ENCODE data around the gene S100A11.

The S100A11 gene

GRCh38 chr1:152039461-152039860 is 2.7 kb upstream of the S100A11 start:
- DNase-seq: no peak

GRCh38 chr1:152038871-152039270 is 2.1 kb upstream of the S100A11 start:
- no peak for DNase-seq

DNA sequence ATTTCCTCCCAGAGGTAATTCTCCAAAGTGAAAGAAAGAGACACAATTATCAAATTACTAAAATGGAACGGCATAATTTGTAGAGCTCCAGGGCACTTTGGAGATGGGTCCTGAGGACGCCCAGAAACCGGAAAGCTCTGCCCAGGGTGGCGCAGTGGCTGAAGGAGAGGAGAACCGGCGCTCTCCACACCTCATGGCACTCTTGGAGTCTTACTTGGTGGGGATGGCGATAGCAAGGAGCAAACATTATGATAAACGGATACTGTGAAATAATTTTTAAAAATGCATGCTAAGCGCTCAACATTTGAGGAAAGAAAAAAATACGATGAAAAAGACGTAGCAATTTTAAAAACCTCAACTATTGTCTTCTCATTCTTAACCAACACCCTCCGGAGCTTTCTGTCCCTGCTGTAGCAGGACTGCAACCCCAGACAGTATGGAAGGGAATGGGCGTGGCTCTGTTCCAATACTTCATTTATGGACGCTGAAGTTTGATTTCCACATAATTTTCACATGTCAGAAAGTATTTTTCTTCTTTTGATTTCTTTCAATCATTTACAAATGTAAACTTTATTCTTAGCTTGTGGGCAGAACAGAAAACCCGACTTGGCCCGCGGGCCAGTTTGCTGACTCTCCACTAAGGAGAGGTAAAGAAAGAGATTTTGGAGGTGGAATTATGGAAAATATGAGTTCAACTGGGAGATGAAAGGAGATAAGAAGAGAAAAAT is 1.1 kb downstream of the S100A11 start:
- peak; percentile 36 for DNase-seq

DNA sequence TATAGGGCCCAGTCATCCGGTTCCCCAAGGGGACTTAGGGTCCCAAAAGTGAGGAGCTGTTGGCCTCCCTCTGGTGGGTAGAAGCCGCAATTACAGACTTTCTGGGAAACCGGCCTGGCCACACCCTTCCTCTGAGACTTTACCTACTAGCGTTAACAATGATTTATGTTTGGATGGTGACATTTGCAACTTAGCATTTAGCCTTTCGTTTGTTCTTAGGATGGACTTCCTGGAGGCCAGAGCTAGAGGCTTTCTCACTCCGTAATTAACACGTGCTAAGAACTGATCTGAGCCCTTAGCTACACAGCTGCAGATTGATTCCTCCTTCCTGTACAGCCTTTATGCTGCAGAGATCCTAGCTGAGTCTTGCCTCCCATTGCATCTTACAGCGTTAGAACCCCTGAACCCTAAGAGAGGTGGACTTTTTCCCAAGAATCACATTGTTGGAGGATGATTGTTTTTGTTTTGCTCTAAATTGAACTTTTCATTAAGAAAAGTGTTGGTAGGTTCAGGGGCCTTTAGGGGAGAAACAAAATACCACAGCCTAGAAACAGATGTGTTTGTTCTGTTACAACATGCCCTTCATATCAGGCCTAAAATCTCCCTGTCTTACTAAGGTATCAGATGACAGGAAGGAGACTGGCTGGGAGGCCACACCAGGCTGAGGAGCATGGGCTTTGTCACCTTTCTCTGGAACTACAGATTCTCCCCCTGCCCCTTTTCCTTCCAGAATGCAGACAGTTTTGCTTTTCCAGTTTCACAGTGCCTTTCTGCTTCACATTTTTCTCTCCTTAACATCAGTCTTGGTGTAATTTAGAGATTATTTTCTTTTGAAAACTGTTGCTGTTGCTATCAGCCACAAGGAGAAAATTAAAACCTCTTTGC is 1.9 kb downstream of the S100A11 start:
- peak; percentile 82 for DNase-seq

GRCh38 chr1:152034324-152034653 is 2.5 kb downstream of the S100A11 start:
- DNase-seq: no peak

DNA sequence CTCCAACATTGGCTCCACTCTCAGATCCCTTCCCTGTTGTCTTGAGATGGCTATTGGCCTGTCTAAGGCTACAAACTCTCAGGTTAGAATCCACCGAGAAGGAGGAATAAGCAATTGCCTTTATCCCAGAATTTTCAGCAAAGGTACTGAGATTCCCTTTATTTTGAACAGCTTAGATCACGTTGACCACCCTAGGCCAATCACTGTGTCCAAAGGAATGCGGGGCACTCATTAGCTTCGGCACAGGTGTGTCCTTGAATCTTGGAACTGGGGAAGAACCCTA is 6.9 kb downstream of the S100A11 start:
- DNase-seq: no peak

GRCh38 chr1:152029144-152029928 is 7.5 kb downstream of the S100A11 start:
- DNase-seq: peak; percentile 83

DNA sequence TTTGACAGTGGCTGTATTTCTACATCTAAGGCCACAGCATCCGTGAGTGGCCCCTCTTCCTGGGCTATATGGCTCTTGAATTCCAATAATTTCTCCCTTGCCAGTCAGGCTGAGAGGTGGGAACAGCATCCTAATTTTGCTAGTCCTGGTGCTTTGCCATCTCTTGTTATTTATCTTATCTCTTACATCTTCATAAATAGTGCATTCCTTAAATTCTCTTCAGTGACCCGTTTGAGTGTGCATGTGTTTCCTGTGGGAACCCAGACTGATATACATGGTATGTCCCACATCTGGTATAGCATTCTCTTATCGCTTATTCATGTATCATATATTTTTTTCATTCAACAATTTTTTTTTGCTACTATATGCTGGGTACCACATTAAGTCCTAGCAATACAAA is 9.9 kb downstream of the S100A11 start:
- peak; percentile 72 for DNase-seq

DNA sequence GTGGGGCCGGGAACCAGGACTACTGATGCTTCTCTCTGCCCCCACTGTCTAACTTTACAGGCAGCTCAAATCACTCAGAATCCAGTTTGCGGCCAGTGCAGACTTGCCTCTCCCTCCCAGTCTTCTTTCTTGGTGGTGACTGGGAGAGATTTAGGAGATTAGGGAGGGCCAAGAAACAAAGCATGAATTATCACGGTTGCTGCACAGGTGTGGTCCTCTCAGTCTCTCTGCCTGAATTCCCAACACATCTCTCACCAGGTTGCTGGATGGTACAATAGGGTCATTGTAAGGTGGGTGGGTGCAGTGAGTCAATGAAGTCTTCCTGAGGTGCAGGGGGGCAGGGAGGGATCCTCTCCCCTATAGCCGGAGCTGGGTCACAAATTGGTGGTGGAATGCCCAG is 12.6 kb downstream of the S100A11 start:
- no peak for DNase-seq

- DNase-seq: no peak
Measured at GRCh38 chr1:152023221-152023620, 13.6 kb downstream of the S100A11 start.

GRCh38 chr1:152022474-152022873 is 14.3 kb downstream of the S100A11 start:
- DNase-seq: no peak

GRCh38 chr1:152021569-152021968 is 15.2 kb downstream of the S100A11 start:
- DNase-seq: no peak

DNA sequence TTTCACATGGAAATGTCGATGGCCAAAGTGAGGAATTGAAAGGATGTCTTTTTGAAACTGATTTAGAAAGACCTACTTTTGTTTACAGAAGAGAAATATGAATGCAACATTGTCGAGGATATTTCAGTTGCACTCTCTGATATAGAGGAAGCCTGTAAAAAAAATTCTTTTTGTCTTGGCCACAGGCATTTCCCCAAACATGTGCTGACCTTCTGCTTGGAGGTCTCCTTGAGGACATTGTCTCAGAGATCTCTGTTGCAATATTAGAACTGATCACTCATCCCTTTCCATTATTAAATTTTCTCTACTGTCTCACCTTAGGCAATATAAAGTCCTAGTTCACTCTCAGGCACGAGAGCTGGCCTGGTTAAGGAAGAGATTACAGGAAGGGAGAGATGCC is 16.0 kb downstream of the S100A11 start:
- DNase-seq: no peak

DNA sequence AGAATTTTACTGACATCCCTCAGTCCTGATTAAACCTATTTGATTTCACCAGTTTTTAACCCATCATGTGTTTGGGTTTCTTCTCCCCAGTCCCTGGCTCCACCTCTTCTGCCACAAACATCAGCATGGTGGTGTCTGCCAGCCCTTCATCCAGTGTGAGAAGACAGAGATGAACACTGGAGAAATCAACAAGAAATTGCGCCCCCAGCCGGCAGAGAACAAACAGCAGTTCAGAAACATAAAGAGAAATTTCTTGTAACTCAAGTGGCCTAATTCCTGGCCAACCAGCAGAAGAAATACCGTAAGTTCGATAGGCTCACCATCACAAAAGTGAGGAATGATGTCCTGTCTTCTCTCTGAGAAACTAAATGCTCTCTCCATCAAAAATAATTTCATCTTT is 18.3 kb downstream of the S100A11 start:
- DNase-seq: no peak

DNA sequence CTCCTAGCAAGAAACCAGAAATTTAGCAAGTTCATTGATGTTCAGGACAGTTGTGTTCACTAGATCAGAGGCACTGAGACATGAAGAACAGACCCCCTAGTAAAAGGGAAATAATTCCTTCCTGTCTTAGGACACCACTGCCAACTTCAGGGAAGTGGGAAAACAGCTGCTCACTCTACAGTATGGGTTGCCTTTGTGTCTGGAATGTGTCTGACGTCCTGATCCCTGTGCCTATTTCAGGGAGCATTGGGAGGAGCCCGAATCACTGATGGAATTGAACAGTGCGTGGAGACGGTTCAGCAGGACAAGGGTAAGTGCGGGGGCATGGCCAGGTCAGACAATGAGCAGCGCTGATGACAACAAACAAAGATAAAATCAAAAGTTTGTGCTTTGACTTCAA is 21.0 kb downstream of the S100A11 start:
- DNase-seq: no peak

DNA sequence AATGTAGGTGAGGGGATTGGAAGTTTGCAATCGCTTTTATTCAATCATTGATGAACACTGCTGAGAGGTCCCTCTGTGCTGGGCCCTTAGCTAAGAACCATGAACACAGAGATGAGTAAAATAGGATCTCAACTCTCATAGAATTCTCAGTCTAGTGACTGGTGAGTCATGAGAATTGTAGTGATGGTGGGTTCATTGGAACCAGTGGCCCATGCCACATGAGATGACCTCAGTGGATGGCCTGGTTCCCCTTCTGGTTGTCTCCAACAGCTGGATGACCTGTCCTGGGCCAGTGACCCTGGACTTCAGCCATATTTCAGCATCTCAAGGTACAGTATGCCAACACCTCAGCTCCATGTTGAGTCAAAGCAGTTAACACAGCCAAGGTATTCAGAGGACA is 21.9 kb downstream of the S100A11 start:
- DNase-seq: no peak

DNA sequence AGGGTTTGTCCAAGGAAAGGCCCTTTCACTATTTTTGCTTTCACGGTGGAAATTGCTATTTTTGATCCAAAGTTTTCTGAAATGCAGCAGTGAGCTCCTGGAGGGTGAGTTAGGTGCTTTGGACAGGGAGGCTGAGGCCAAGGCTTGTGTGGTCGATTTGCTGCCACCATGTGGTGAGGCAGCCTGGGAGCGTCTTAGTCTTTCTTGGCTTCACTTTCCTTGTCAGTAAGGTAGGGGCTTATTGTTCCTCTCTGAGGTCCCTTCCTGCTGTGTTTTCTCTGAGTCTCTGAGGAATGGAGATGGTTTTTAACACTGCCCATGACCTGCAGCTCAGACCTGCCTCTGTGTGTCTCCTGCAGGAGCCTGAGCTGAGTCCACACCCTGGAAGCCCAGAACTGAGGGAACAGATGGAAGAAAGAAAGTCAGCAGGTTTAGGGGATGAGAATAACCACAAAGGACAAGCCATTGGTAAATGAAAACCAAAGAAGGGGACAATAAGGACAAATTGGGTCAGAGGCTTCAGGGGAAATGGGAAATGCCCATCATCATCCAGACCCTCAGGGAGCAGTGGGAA is 23.1 kb downstream of the S100A11 start:
- peak; percentile 54 for DNase-seq

DNA sequence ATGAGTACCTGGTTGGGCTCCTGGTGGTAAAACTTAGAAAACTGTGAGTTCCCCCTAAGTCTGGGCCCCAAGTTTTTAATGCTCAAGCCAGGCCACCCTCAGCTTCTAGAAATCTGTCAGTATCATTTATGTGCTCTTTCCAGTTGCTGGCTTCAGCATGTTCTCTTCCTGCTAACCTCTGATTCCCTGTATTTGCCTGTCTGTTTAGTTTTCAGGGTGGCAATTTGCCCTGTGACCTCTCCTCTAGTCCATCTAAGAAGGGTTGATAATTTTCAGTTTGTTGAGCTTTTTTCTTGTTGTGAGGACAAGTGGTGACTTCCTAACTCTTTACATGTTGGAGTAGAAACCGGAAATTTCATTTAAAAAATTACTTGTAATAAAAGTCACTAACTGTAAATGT is 27.1 kb downstream of the S100A11 start:
- DNase-seq: no peak

DNA sequence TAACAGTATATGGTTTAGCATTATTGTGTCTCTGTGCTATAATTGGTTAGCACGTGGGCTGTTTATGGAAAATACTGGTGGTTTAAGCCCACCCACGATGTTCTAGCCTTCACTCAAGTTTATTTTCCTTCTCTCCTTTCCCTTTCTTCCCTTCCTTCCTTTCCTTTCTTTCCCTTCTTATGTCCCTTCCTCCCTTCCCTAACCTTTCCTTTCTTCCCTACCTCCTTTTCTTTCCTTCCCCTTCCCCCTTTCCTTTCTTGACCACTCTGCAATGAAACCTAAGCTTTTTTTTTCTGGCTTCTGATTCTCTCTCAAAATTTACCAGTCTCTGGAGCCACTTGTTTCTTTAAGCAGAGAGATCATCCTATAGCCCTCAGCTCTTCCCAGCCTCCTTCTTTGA is 29.8 kb downstream of the S100A11 start:
- no peak for DNase-seq

DNA sequence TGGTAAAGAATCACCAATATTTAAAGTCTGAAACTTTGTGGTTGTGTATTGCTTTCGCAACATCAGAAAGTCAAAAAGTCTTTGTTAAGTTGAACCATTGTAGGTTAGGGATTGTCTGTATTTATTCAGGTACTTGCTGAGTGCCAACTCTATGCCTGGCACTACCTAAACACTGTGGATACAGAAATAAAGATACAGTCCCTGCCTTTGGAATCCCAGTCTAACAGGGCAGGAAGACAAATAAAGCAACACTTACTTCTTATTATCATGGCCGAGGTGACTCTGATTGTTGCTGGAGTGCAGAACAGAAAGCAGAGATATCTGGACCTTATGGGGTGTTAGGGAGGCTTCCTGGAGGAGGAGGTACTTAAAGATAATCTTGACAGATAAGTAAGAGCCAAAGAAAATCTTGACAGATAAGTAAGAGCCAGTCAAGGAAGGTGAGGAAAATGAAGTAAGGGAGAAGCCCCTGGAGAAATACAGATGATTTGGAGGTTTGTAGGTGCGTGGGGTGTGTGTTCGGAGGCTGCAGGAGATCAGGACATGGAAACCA is 31.4 kb downstream of the S100A11 start:
- DNase-seq: no peak

- peak; percentile 13 for DNase-seq
Measured at GRCh38 chr1:152003846-152004442, 32.9 kb downstream of the S100A11 start.

DNA sequence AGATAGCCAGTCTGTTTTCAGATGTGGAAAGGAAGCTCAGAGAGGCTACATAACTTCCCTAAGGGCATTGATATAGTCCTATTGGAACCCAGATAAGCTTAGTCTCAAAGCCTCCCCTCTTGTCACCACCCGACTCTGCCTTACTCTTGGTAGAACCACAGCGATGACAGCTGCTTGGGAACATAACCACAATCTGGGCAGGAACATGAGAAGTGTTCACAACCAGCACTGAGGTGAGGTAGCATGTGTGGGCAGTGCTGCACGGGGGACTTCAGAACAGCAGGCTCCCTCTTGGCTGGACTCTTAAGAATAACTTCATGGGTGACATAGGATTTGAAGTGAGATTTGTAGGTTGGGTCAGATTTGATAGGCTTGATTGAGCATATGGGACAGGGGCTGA is 33.8 kb downstream of the S100A11 start:
- no peak for DNase-seq
